Epidermal melanocyte (primary cell): ENCODE data around the gene AP2A1.

Source experiments
- DNase-seq: peaks from one replicate; pipeline ENCODE4 v3.0.0; 2011; ENCODE audit warnings: low spot score; ENCODE audit not compliant: insufficient read length

The AP2A1 gene

DNA sequence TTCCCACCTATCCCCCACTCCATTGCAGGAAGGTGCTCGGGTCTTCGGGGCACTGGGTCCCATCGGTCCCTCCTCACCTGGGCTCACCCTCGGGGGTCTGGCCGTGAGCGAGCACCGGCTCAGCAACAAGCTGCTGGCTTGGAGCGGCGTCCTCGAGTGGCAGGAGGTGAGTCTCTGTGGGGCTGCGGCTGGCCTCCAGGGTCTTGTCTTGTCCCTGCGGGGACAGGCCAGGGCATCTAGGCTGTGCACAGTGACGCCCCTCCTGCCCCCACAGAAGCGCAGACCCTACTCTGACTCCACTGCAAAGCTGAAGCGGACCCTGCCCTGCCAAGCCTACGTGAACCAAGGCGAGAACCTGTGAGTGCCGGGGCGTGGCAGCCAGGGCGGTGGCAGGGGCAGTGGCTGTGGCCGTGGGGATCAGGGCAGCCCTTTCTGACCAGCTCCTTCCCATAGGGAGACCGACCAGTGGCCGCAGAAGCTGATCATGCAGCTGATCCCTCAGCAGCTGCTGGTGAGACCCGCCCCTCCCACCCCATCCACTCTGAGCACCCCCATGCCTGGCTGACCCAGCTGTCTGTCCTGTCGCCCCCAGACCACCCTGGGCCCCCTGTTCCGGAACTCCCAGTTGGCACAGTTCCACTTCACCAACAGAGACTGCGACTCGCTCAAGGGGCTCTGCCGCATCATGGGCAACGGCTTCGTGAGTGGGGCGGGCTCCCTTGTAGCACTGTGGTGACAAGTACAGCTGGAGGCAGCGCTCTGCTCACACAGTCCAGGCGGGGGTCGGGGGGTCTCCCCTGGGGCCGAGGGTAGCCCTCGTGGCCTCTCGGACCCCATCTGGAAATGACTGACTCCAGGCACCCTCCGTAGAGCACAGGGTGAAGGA is 87.8 kb downstream of the AP2A1 start:
- no peak for DNase-seq

DNA sequence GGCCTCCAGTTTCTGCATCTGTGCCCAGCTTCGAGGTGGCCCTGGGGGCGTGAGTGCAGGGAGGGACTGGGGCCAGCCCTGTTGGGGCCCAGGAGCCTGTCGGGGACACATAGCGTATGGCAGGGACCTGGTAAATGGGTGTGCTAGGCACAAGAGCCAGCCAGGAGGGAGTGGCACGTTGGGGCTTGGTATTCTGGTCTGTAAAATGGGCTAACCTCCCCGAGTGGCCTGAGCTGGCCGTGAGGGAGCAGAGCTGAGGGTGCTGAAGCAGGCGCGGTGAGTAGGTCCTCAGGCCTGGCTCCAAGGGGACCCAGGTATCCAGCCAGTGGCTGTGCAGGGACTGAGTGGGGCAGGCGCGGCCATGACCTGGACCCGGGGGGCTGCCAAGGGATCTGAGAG is 88.5 kb downstream of the AP2A1 start:
- no peak for DNase-seq

DNA sequence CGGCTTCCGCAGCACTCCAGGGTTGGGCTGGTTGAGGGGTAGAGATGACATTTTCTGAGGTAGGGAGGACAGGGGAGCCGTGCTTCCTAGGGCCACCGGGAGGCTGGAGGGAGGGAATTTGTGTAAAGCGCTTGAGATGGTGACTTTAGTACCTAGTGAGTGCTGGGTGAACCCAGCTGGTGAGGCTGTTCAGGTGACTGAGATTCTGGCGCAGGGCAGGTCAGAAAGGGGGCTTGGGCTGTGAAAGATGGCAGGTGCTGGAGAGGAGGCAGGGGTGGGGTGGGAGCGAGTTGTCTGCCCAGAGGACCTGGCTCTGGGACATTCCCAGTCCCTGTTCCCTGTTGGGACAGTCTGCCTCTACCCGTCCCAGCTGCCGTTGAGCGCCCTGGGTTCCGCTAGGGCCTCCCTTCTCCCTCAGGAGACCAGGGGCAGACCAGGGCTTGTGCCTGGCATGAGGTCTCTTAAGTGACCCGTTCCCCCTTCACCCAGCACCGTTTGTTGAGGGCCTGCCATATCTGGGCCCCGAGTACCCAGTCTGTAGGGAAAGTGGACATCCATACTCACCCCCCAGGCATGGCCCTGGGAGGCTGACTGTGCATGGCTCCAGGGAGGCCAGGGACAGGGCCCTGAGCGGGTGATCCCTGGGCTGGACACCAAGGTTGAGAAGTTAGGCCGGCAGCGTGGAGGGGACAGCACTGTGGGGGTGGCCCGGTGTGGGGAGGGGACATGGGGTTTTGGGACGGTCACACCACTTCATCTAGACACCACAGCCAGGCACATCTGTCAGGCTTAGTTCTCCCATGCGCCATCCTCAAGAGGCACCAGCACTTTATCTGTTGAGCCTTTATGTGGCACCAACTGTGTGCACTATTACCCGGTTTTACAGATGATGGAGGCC is 89.1 kb downstream of the AP2A1 start:
- no peak for DNase-seq

DNA sequence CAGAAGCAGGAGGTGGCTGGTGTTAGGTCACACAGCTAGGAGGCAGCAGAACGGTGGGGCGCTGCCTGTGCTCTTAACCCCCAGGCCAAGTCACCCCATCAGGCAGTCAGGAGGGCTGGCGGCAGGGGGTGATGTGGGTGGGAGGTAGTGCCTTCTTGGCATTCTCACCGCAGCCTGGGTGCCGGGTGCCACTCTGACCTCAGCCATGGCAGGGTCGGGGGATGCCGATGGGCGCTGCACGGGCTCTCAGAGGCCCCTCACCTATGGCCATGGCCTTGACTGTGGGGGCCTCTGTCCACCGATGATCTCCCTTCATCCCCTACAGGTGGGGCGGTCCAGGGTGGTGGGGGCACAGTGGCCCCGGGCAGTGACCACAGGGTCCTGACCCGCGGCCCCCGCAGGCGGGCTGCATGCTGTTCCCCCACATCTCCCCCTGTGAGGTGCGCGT is 89.8 kb downstream of the AP2A1 start:
- DNase-seq, result no peak
